Activated CD8-positive, alpha-beta T cell treated with anti-CD3 and anti-CD28 coated beads for 36 hours (primary cell): ENCODE results near the gene APOH. TPM values are rescaled to one million over a fixed set of nuclear protein-coding genes. Genes with fewer than 3 reads are reported as not detected.

Experiments
- ATAC-seq: fragments of 200-7000 bp; cut with Tn5 transposase; one replicate; pipeline ENCODE4 v1.10.0; 2021; ENCODE audit warnings: mild to moderate bottlenecking, moderate library complexity
- CTCF ChIA-PET: fragments of 350-600 bp; sonication (Branson Sonifier 250); formaldehyde crosslinking; loops from one replicate; lab custom pipeline; 2021; ENCODE audit warnings: antibody characterized with exemption; lab: Charles Lee
- POLR2A ChIA-PET: fragments of 350-600 bp; sonication (Branson Sonifier 250); formaldehyde crosslinking; loops from one replicate; lab custom pipeline; 2021; ENCODE audit warnings: antibody characterized with exemption; lab: Charles Lee
- DNase-seq: peaks from one replicate; pipeline ENCODE4 v3.0.0-alpha.2; 2020
- H3K27ac Mint-ChIP-seq: one replicate; pipeline ENCODE4 v1.8.0; 2021; ENCODE audit warnings: mild to moderate bottlenecking, mixed read lengths
- H3K27me3 Mint-ChIP-seq: one replicate; pipeline ENCODE4 v1.8.0; 2021; ENCODE audit warnings: mixed read lengths
- H3K36me3 Mint-ChIP-seq: one replicate; pipeline ENCODE4 v1.8.0; 2021; ENCODE audit warnings: low read depth, mixed read lengths
- H3K4me1 Mint-ChIP-seq: one replicate; pipeline ENCODE4 v1.8.0; 2021; ENCODE audit warnings: low read depth, mixed read lengths
- H3K4me3 Mint-ChIP-seq: one replicate; pipeline ENCODE4 v1.8.0; 2021; ENCODE audit warnings: mild to moderate bottlenecking, moderate library complexity, mixed read lengths
- H3K9me3 Mint-ChIP-seq: one replicate; pipeline ENCODE4 v1.8.0; 2021; ENCODE audit warnings: mixed read lengths
- intact Hi-C: fragments of 100-400 bp; cut with micrococcal nuclease; formaldehyde crosslinking; loops from one replicate; pipeline ENCODE4 v1.10.0; 2022
- total RNA-seq, 2 experiments: library from RNA; stranded (reverse); gene quantifications; one replicate each; pipeline ENCODE4 v1.2.3, GENCODE V29; 2021
- TF ChIP-seq, protein P1 (sequence below): fragments of 200-600 bp; IDR thresholded peaks from one replicate; pipeline ENCODE4 v1.8.0; 2022; ENCODE audit warnings: antibody characterized with exemption, mild to moderate bottlenecking

APOH gene
- total RNA-seq, 2 experiments from 2014 or later, result not detected

DNA sequence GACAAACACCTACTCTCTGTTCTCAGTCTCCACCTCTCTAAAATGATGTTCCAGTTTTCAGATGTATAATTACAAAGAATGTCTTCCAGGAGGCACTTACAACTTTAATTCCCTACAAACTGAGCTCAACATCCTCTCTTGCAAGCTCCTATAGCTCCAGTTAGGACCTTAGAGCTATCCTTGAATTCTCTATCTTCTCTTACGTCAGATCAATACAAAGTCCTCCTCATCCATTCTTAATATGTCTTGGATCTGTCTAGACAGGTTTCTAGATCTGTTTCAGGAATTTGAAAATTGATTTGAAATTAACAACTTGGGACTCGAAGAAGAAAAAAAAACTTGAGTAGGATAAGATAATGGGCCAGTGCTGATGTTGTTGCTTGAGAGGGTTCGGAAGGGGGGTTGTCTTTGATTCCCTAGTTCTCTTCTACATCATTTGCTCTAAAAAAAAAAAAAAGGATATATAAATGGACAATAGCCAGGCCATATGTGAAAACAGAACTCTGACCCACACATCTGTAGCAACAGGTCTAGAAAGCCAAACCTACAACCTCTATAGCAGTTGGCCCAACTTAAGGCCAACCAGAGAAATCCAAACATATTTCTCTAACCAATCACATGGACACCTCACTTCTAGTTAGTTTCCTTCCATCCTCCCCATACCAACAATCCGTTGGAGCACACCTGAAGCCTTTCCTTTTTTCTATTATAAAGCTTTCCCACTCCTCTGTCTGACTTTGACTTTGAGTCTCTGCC is 746 bp upstream of the APOH start:
- Mint-ChIP-seq H3K4me1 (peaks cover 6% of the 10 kb centered on the region), H3K4me3 (no peak overlapping the region), H3K27ac (no peak overlapping the region), H3K27me3 (no peaks in the 10 kb centered on the region), H3K9me3 (no peaks in the 10 kb centered on the region), H3K36me3 (no peaks in the 10 kb centered on the region)
- DNase-seq (no peak), ATAC-seq (no peak)
- ChIA-PET POLR2A (interaction anchor here (0.7 kb wide), 1 partner anchor 52 kb away, joined by 3 read pairs; no protein-coding TSS in a partner anchor), CTCF (no interaction called here)
- TF ChIP-seq, protein P1, sequence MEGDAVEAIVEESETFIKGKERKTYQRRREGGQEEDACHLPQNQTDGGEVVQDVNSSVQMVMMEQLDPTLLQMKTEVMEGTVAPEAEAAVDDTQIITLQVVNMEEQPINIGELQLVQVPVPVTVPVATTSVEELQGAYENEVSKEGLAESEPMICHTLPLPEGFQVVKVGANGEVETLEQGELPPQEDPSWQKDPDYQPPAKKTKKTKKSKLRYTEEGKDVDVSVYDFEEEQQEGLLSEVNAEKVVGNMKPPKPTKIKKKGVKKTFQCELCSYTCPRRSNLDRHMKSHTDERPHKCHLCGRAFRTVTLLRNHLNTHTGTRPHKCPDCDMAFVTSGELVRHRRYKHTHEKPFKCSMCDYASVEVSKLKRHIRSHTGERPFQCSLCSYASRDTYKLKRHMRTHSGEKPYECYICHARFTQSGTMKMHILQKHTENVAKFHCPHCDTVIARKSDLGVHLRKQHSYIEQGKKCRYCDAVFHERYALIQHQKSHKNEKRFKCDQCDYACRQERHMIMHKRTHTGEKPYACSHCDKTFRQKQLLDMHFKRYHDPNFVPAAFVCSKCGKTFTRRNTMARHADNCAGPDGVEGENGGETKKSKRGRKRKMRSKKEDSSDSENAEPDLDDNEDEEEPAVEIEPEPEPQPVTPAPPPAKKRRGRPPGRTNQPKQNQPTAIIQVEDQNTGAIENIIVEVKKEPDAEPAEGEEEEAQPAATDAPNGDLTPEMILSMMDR, result no peak
- intact Hi-C loops, result no loop called here

GRCh38 chr17:66227212-66228045 is 1.8 kb downstream of the APOH start:
- ChIA-PET POLR2A (no interaction called here), CTCF (no interaction called here)
- TF ChIP-seq, protein P1, result no peak
- Mint-ChIP-seq H3K27ac (no peak overlapping the region), H3K4me3 (no peak overlapping the region), H3K27me3 (no peaks in the 10 kb centered on the region), H3K9me3 (no peaks in the 10 kb centered on the region), H3K4me1 (no peaks in the 10 kb centered on the region), H3K36me3 (no peaks in the 10 kb centered on the region)
- ATAC-seq (no peak), DNase-seq (no peak)
- intact Hi-C loops, result no loop called here

DNA sequence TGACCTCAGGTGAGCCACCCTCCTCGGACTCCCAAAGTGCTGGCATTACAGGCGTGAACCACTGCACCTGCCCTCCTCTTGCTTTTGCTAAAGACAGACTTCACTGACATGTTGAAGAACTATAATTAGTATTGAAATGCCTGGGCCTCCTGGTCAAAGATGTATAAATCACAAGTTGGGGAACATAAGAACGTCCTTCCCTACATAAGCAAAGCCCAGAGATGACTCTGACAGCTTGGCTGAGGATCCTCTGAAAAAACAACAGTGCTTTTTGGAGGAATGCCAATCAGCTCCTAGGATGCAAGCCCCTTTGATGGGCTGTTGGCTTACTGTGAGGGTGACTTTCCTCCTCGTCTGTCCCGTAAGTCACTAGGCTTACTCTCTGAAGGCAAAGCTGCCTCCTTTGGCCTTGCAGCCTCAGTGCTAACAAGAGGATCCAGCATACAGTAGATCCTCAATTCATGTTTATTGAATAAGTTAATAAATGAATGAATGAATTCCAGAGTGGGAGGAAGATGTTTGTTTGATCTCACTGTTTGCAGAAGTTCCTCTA is 6.3 kb downstream of the APOH start:
- no peak overlapping the region for H3K27ac Mint-ChIP-seq
- H3K4me1 Mint-ChIP-seq, result no peaks in the 10 kb centered on the region
- H3K36me3 Mint-ChIP-seq, result no peaks in the 10 kb centered on the region
- no peak overlapping the region for H3K4me3 Mint-ChIP-seq
- TF ChIP-seq, protein P1, result no peak
- peaks cover 2% of the 10 kb centered on the region for H3K27me3 Mint-ChIP-seq
- H3K9me3 Mint-ChIP-seq, result no peaks in the 10 kb centered on the region
- ChIA-PET POLR2A (no interaction called here), CTCF (interaction anchor here (1.3 kb wide), 1 partner anchor 344 kb away, joined by 3 read pairs; no protein-coding TSS in a partner anchor)
- intact Hi-C loops, result no loop called here
- no peak for ATAC-seq
- DNase-seq, result no peak

- Mint-ChIP-seq H3K4me1 (no peaks in the 10 kb centered on the region), H3K9me3 (no peaks in the 10 kb centered on the region), H3K36me3 (no peaks in the 10 kb centered on the region), H3K27ac (no peak overlapping the region), H3K4me3 (no peak overlapping the region), H3K27me3 (peaks cover 2% of the 10 kb centered on the region)
- ATAC-seq (no peak), DNase-seq (no peak)
- TF ChIP-seq, protein P1, result no peak
- CTCF ChIA-PET, result interaction anchor here (1.3 kb wide), 1 partner anchor 345 kb away, joined by 3 read pairs; no protein-coding TSS in a partner anchor
- intact Hi-C loops, result no loop called here
- POLR2A ChIA-PET, result no interaction called here
Measured at GRCh38 chr17:66221755-66222530, 7.3 kb downstream of the APOH start.
